Left ventricle myocardium inferior (tissue), 1 donor: ENCODE results near the gene THSD7A. TPM values are rescaled to one million over a fixed set of nuclear protein-coding genes. Genes with fewer than 3 reads are reported as not detected.

ENCODE experiments used
- DNase-seq: peaks from one replicate; pipeline ENCODE4 v3.0.0-alpha.2; 2020
- H3K27ac ChIP-seq: fragments of 200-600 bp; replicated peaks from 2 replicates; pipeline ENCODE4 v1.8.0; 2021
- H3K27me3 ChIP-seq: fragments of 200-600 bp; 2 replicates; pipeline ENCODE4 v1.8.0; 2021; ENCODE audit warnings: low read depth
- H3K36me3 ChIP-seq: fragments of 200-600 bp; 2 replicates; pipeline ENCODE4 v1.8.0; 2021
- H3K4me1 ChIP-seq: fragments of 200-600 bp; 2 replicates; pipeline ENCODE4 v1.8.0; 2021
- H3K4me3 ChIP-seq: fragments of 200-600 bp; 2 replicates; pipeline ENCODE4 v1.8.0; 2021; ENCODE audit warnings: mild to moderate bottlenecking, moderate library complexity
- H3K9me3 ChIP-seq: fragments of 200-600 bp; replicated peaks from 2 replicates; pipeline ENCODE4 v1.8.0; 2021
- intact Hi-C: fragments of 100-400 bp; cut with micrococcal nuclease; formaldehyde crosslinking; loops from one replicate; pipeline ENCODE4 v1.11.0; 2022
- total RNA-seq: library from RNA; stranded (reverse); fragmentation: NEBNext Ultra II Directional; extraction: Animal tissue kit (Norgen Biotek cat#: 25700); gene quantifications from one replicate; pipeline ENCODE4 v1.2.1, GENCODE V29; 2021
- TF ChIP-seq, protein P1 (sequence below): fragments of 200-600 bp; IDR thresholded peaks from 2 replicates; pipeline ENCODE4 v1.8.0; 2021; ENCODE audit warnings: antibody characterized with exemption, mild to moderate bottlenecking, borderline replicate concordance
- donor health status: DM: no; HTN: yes; CAD: no; lungs with severe emphysema.

The THSD7A gene
- total RNA-seq, 1 donor from 2014 or later: 1.6 TPM

DNA sequence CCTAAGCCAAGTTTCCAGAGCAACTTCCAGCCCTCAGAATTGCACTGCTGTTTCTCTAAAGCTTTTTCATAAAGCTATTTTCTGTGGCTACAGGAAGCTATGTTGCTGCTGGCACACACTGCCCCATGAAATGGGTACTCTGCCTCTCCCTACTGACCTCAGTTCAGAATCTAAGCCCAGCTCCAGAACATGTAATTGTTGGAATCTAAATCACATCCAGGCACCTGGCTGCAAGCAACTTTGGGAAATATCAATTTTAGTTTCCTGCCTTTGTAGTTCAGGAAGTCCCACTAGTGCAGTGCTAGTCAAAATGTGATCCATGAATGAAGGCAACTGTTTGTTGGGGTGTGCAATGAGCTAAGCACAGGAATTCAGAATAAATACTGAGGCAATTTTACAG, 226.2 kb downstream of the THSD7A start:
- Histone ChIP-seq H3K9me3 (no peaks in the 10 kb centered on the region), H3K4me3 (no peak overlapping the region), H3K27ac (peak overlapping the region; percentile 37), H3K27me3 (no peaks in the 10 kb centered on the region), H3K36me3 (no peaks in the 10 kb centered on the region), H3K4me1 (peaks cover 18% of the 10 kb centered on the region)
- intact Hi-C loops: no loop called here
- no peak for DNase-seq
- TF ChIP-seq, protein P1, sequence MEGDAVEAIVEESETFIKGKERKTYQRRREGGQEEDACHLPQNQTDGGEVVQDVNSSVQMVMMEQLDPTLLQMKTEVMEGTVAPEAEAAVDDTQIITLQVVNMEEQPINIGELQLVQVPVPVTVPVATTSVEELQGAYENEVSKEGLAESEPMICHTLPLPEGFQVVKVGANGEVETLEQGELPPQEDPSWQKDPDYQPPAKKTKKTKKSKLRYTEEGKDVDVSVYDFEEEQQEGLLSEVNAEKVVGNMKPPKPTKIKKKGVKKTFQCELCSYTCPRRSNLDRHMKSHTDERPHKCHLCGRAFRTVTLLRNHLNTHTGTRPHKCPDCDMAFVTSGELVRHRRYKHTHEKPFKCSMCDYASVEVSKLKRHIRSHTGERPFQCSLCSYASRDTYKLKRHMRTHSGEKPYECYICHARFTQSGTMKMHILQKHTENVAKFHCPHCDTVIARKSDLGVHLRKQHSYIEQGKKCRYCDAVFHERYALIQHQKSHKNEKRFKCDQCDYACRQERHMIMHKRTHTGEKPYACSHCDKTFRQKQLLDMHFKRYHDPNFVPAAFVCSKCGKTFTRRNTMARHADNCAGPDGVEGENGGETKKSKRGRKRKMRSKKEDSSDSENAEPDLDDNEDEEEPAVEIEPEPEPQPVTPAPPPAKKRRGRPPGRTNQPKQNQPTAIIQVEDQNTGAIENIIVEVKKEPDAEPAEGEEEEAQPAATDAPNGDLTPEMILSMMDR: no peak

DNA sequence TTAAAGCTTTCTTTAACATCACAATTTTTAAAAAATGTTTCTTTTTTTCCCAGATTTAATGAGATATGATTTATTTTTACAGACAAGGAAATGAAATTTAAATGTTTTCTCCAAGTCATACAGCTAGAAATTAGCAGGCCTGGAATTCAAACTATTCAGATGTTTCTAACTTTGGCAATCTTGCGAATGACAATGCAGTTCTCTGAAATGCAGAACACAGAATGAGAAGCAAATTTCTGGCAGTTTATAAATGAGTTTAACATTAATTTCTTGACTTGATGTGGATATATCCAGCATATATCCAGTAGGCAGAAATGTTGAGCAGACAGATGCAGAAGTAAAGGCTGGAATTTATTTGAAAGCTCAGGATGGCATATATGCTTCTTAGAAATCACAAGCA, 227.5 kb downstream of the THSD7A start:
- H3K27ac ChIP-seq: no peak overlapping the region
- no peaks in the 10 kb centered on the region for H3K27me3 ChIP-seq
- no peak overlapping the region for H3K4me3 ChIP-seq
- intact Hi-C loops: no loop called here
- no peaks in the 10 kb centered on the region for H3K9me3 ChIP-seq
- H3K4me1 ChIP-seq: peaks cover 18% of the 10 kb centered on the region
- no peak for DNase-seq
- TF ChIP-seq, protein P1: no peak
- H3K36me3 ChIP-seq: no peaks in the 10 kb centered on the region

DNA sequence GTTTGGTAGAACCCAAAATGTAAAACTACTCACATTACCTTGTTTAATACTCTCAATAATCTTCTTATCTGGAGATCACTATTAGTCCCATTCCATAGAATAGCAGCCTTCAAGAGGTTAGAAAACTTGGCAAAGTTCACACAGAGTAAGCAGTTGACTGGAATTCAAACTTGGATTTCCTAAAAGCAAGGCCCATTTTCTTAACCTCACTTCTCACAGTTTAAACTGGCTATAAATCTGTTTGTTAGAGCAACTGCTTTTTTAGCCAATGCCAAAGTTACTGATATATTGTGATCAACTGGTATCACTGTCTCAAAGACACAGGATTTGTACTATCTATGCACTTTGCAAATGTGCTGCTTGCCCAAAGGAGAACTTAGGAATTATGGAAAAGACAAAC, 230.2 kb downstream of the THSD7A start:
- Histone ChIP-seq H3K4me1 (peaks cover 18% of the 10 kb centered on the region), H3K27me3 (no peaks in the 10 kb centered on the region), H3K4me3 (no peak overlapping the region), H3K27ac (no peak overlapping the region), H3K9me3 (no peaks in the 10 kb centered on the region), H3K36me3 (no peaks in the 10 kb centered on the region)
- no peak for DNase-seq
- intact Hi-C loops: no loop called here
- TF ChIP-seq, protein P1: no peak

DNA sequence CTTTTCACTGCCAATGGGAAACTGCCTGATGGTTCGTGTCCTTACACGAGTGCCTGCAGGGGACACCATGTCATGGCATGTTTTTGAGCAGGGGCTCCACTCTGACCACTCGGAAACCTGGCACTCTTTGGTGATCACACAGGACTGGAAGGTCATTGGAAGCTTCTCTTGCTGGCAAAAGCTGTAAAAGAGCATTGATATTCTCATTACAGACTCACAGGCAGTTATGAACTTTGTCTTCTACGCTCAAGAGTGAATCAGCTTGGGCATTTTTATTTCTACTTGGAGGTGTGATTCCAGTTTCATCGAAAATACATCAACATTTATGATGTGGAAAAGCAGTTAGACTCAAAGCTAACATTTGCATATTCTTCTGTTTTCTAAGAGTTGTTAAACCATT, 238.7 kb downstream of the THSD7A start:
- Histone ChIP-seq H3K27ac (no peak overlapping the region), H3K9me3 (no peaks in the 10 kb centered on the region), H3K27me3 (no peaks in the 10 kb centered on the region), H3K4me1 (no peaks in the 10 kb centered on the region), H3K36me3 (no peaks in the 10 kb centered on the region), H3K4me3 (no peak overlapping the region)
- TF ChIP-seq, protein P1: no peak
- intact Hi-C loops: no loop called here
- no peak for DNase-seq

DNA sequence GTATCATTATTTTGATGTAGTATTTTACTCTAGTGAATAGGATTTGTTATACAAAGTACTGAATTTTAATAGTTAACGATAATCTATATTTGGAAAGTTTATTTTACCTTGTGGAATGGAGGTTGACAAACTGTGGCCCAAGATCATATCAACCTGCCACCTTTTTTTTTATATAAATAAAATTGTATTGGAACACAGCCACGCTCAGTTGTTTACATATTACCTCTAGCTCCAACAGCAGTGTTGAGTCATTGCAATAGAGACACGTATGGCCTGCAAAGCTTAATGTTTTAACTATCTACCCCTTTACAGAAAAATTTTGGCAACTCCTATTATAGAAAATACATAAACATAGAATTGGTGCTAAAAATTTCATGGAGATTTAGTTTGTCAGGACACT, 239.3 kb downstream of the THSD7A start:
- Histone ChIP-seq H3K27me3 (no peaks in the 10 kb centered on the region), H3K4me3 (no peak overlapping the region), H3K4me1 (no peaks in the 10 kb centered on the region), H3K27ac (no peak overlapping the region), H3K36me3 (no peaks in the 10 kb centered on the region), H3K9me3 (no peaks in the 10 kb centered on the region)
- DNase-seq: no peak
- intact Hi-C loops: no loop called here
- TF ChIP-seq, protein P1: no peak

DNA sequence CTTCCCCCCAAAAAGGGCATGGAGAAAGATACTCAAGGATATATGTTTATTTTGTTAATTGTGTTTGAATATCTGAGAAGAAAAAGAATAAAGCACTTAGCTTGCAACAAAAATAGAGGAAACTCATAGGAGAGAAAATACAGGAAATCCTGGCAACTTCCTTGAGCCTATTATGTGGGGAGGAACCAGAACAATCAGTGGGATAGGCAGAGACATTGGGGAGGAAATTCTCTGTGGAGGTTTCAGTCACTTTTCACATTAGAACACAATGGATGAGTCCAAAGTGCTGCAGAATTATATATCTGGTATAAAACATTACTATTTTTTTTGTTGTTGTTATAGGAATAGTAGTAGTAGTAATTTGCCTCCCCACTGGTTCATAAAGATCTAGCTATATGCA, 240.1 kb downstream of the THSD7A start:
- H3K27me3 ChIP-seq: no peaks in the 10 kb centered on the region
- no peak overlapping the region for H3K27ac ChIP-seq
- TF ChIP-seq, protein P1: no peak
- no peak overlapping the region for H3K4me3 ChIP-seq
- no peaks in the 10 kb centered on the region for H3K9me3 ChIP-seq
- DNase-seq: no peak
- no peaks in the 10 kb centered on the region for H3K4me1 ChIP-seq
- no peaks in the 10 kb centered on the region for H3K36me3 ChIP-seq
- intact Hi-C loops: no loop called here
